OCI-LY1 (cell line): ENCODE data around the gene CD79A.
A peak's percentile ranks its signal among the peaks of the same experiment; 100 is the strongest.

ENCODE experiments used
- H2AFZ ChIP-seq: fragments of 200-600 bp; sonication (generic), shearing (Covaris generic); 2 replicates; pipeline ENCODE4 v1.6.0; 2014; ENCODE audit warnings: antibody characterized with exemption, mild to moderate bottlenecking, low read length
- H3F3A ChIP-seq: fragments of 200-600 bp; sonication (generic), shearing (Covaris generic); 2 replicates; pipeline ENCODE4 v1.6.0; 2014; ENCODE audit warnings: mild to moderate bottlenecking, antibody characterized with exemption, low read length, moderate library complexity; ENCODE audit not compliant: insufficient read depth
- H3K27ac ChIP-seq: fragments of 200-600 bp; sonication (generic); 2 replicates; pipeline ENCODE4 v1.5.1; 2014; ENCODE audit warnings: low read length, mixed run types, mild to moderate bottlenecking, low read depth; ENCODE audit not compliant: poor library complexity, severe bottlenecking
- H3K27me3 ChIP-seq: fragments of 200-600 bp; sonication (generic); 2 replicates; pipeline ENCODE4 v1.6.0; 2014; ENCODE audit warnings: antibody characterized with exemption, mild to moderate bottlenecking, low read length, moderate library complexity; ENCODE audit not compliant: insufficient read depth
- H3K36me3 ChIP-seq: fragments of 200-600 bp; sonication (generic); 2 replicates; pipeline ENCODE4 v1.6.1; 2014; ENCODE audit warnings: mild to moderate bottlenecking, antibody characterized with exemption, low read length, moderate library complexity, mixed read lengths; ENCODE audit not compliant: insufficient read depth
- H3K4me1 ChIP-seq: fragments of 200-600 bp; sonication (generic); 2 replicates; pipeline ENCODE4 v1.5.1; 2014; ENCODE audit warnings: mild to moderate bottlenecking, low read length, moderate library complexity; ENCODE audit not compliant: insufficient read depth, severe bottlenecking
- H3K4me2 ChIP-seq: fragments of 200-600 bp; sonication (generic), shearing (Covaris generic); 2 replicates; pipeline ENCODE4 v1.6.1; 2014; ENCODE audit warnings: low read length
- H3K4me3 ChIP-seq: fragments of 200-600 bp; sonication (generic); 2 replicates; pipeline ENCODE4 v1.5.1; 2014; ENCODE audit warnings: low read length, low read depth, mild to moderate bottlenecking, mixed read lengths; ENCODE audit not compliant: poor library complexity, severe bottlenecking
- H3K79me2 ChIP-seq: fragments of 200-600 bp; shearing (Covaris generic); 2 replicates; pipeline ENCODE4 v1.6.1; 2016; ENCODE audit warnings: mixed run types, low read length, mixed read lengths; ENCODE audit not compliant: insufficient read depth
- H3K9ac ChIP-seq: fragments of 200-600 bp; sonication (generic), shearing (Covaris generic); 2 replicates; pipeline ENCODE4 v1.6.1; 2014; ENCODE audit warnings: mild to moderate bottlenecking, low read length, mixed read lengths
- H3K9me2 ChIP-seq: fragments of 200-600 bp; sonication (generic), shearing (Covaris generic); 2 replicates; pipeline ENCODE4 v1.6.1; 2014; ENCODE audit warnings: low read depth, mild to moderate bottlenecking, low read length, mixed read lengths
- H3K9me3 ChIP-seq: fragments of 200-600 bp; shearing (Covaris generic); 2 replicates; pipeline ENCODE4 v1.6.1; 2014; ENCODE audit warnings: low read length, mixed read lengths
- H4K20me1 ChIP-seq: fragments of 200-600 bp; sonication (generic), shearing (Covaris generic); 2 replicates; pipeline ENCODE4 v1.6.0; 2016; ENCODE audit warnings: mild to moderate bottlenecking, low read length; ENCODE audit not compliant: insufficient read depth
- CTCF ChIP-seq: fragments of 200-600 bp; sonication (generic), shearing (Covaris generic); IDR thresholded peaks from 2 replicates; pipeline ENCODE4 v1.5.1; 2017; ENCODE audit warnings: mild to moderate bottlenecking, antibody characterized with exemption, low read length, moderate library complexity, mixed read lengths
- EZH2 ChIP-seq: fragments of 200-600 bp; sonication (generic), shearing (Covaris generic); IDR thresholded peaks from 2 replicates; pipeline ENCODE4 v1.8.0; 2017; ENCODE audit warnings: borderline replicate concordance, mixed run types, mild to moderate bottlenecking, antibody characterized with exemption, low read length, moderate library complexity, mixed read lengths

The CD79A gene

GRCh38 chr19:41877916-41878905 is 1.1 kb downstream of the CD79A start:
- no peaks in the 10 kb centered on the region for H3K27me3 ChIP-seq
- no peaks in the 10 kb centered on the region for H3K9me3 ChIP-seq
- peaks cover 17% of the 10 kb centered on the region for H3F3A ChIP-seq
- H3K4me1 ChIP-seq: peaks cover 82% of the 10 kb centered on the region
- H3K27ac ChIP-seq: peak overlapping the region; percentile 100
- peak overlapping the region; percentile 90 for H3K4me2 ChIP-seq
- H2AFZ ChIP-seq: no peak overlapping the region
- peaks cover 11% of the 10 kb centered on the region for H3K79me2 ChIP-seq
- H3K36me3 ChIP-seq: peaks cover 36% of the 10 kb centered on the region
- H3K4me3 ChIP-seq: peak overlapping the region; percentile 85
- no peaks in the 10 kb centered on the region for H3K9me2 ChIP-seq
- H4K20me1 ChIP-seq: no peaks in the 10 kb centered on the region
- peak overlapping the region; percentile 98 for H3K9ac ChIP-seq
- TF ChIP-seq EZH2: no peak
- TF ChIP-seq CTCF: peak; percentile 28; the same call in 1 of the 2 replicates

GRCh38 chr19:41879080-41879479 is 2.0 kb downstream of the CD79A start:
- H3K4me3 ChIP-seq: peak overlapping the region; percentile 85
- no peak overlapping the region for H2AFZ ChIP-seq
- no peak for TF ChIP-seq EZH2
- TF ChIP-seq CTCF: no peak
- peaks cover 79% of the 10 kb centered on the region for H3K4me1 ChIP-seq
- H3K9me2 ChIP-seq: no peaks in the 10 kb centered on the region
- H3K9me3 ChIP-seq: no peaks in the 10 kb centered on the region
- no peaks in the 10 kb centered on the region for H4K20me1 ChIP-seq
- peak overlapping the region; percentile 90 for H3K4me2 ChIP-seq
- H3K27me3 ChIP-seq: no peaks in the 10 kb centered on the region
- H3K27ac ChIP-seq: peak overlapping the region; percentile 100
- H3K79me2 ChIP-seq: peaks cover 11% of the 10 kb centered on the region
- peaks cover 36% of the 10 kb centered on the region for H3K36me3 ChIP-seq
- peak overlapping the region; percentile 98 for H3K9ac ChIP-seq
- peaks cover 17% of the 10 kb centered on the region for H3F3A ChIP-seq

- Histone ChIP-seq H3K9me2 (no peaks in the 10 kb centered on the region), H4K20me1 (no peaks in the 10 kb centered on the region), H3K4me3 (peak overlapping the region; percentile 85), H3K4me1 (peaks cover 74% of the 10 kb centered on the region), H3K27ac (peak overlapping the region; percentile 100), H3K79me2 (peaks cover 16% of the 10 kb centered on the region), H3K9ac (peak overlapping the region; percentile 98), H2AFZ (no peak overlapping the region), H3K36me3 (peaks cover 36% of the 10 kb centered on the region), H3K4me2 (peak overlapping the region; percentile 90), H3K9me3 (no peaks in the 10 kb centered on the region), H3F3A (peaks cover 17% of the 10 kb centered on the region), H3K27me3 (no peaks in the 10 kb centered on the region)
- TF ChIP-seq EZH2 (no peak), CTCF (no peak)
Measured at GRCh38 chr19:41879670-41880328, 2.7 kb downstream of the CD79A start.
